ENCODE data around the gene MECR.
"Not testable (repeated sequence)": the region's sequence is repeated elsewhere in the genome, so short reads cannot be mapped to it uniquely, and the experiment has no call there.

The MECR gene

GRCh38 chr1:29164588-29164987, 66.1 kb downstream of the MECR start:
- no peak for DNase-seq

GRCh38 chr1:29162476-29163138, 68.1 kb downstream of the MECR start:
- no peak for DNase-seq

- DNase-seq: no peak
These were observed 68.7 kb downstream of the MECR start for GRCh38 chr1:29162025-29162424.

GRCh38 chr1:29159773-29160172, 71.0 kb downstream of the MECR start:
- no peak for DNase-seq

GRCh38 chr1:29157269-29157601, 73.5 kb downstream of the MECR start:
- DNase-seq: no peak

- no peak for DNase-seq
These were observed 74.0 kb downstream of the MECR start for GRCh38 chr1:29156543-29157268.

- no peak for DNase-seq
These were observed 78.5 kb downstream of the MECR start for GRCh38 chr1:29152046-29152805.

- DNase-seq: not testable (repeated sequence)
These were observed 80.4 kb downstream of the MECR start for GRCh38 chr1:29150346-29150745.

GRCh38 chr1:29148656-29149491, 81.9 kb downstream of the MECR start:
- DNase-seq: no peak

GRCh38 chr1:29145739-29146437, 84.8 kb downstream of the MECR start:
- no peak for DNase-seq

GRCh38 chr1:29144178-29144577, 86.6 kb downstream of the MECR start:
- DNase-seq: no peak

GRCh38 chr1:29142714-29143113, 88.0 kb downstream of the MECR start:
- no peak for DNase-seq
